Measurements from ENCODE around the gene PTPN1. TPM values are rescaled to one million over a fixed set of nuclear protein-coding genes. Genes with fewer than 3 reads are reported as not detected.
A peak's percentile ranks its signal among the peaks of the same experiment; 100 is the strongest.

PTPN1 gene
- total RNA-seq, 1 experiment from 2014 or later = 30.8 TPM

DNA sequence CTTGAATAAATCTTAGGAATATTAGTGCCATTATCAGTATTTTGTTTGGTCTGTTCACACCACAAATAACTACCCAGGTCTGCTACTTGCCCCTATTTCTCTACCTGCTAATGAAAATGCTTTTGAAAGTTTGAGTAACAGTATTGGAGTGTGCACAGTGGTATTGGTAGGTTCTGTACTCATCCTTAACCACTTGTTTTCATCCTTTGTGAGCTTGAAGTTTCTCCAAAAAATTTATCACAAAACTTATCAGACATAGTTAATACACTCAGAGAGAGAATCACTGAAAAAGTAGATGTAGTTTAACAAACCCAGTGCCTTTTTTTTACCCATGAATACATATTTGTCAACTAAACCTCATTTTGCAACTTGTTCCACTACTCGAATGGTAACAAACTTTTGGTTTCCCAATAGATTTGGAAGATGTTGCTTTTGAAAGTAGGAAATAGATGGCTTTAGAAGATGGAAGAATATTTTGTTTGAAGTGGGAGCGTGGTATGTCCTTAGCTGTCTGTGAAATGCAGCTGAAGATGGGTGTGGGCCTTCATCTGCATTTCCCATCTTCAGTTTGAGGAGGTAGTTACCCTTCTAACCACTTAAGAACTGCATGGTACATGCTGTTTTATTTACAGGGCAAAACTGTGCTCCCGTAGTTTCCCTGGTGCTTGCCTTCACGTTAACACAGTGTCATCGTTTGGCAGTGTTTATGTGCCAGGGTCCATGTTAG is 9.0 kb downstream of the PTPN1 start:
- H3K14ac ChIP-seq (ENCODE audit: insufficient read depth, low read length) = no peak overlapping the region
- H3K23ac ChIP-seq (ENCODE audit: insufficient read length, low read depth, low read length) = no peak overlapping the region
- H3K56ac ChIP-seq (ENCODE audit: insufficient read length, low read depth, low read length) = no peak overlapping the region
- TF ChIP-seq, protein P1, sequence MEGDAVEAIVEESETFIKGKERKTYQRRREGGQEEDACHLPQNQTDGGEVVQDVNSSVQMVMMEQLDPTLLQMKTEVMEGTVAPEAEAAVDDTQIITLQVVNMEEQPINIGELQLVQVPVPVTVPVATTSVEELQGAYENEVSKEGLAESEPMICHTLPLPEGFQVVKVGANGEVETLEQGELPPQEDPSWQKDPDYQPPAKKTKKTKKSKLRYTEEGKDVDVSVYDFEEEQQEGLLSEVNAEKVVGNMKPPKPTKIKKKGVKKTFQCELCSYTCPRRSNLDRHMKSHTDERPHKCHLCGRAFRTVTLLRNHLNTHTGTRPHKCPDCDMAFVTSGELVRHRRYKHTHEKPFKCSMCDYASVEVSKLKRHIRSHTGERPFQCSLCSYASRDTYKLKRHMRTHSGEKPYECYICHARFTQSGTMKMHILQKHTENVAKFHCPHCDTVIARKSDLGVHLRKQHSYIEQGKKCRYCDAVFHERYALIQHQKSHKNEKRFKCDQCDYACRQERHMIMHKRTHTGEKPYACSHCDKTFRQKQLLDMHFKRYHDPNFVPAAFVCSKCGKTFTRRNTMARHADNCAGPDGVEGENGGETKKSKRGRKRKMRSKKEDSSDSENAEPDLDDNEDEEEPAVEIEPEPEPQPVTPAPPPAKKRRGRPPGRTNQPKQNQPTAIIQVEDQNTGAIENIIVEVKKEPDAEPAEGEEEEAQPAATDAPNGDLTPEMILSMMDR (conservative IDR thresholded peaks at IDR 0.05) = no peak
- H3K4ac ChIP-seq (ENCODE audit: low read depth, low read length) = no peak overlapping the region
- H3K23me2 ChIP-seq (ENCODE audit: insufficient read length, low read depth, low read length, poor library complexity, severe bottlenecking) = no peaks in the 10 kb centered on the region
- H3K9ac ChIP-seq (ENCODE audit: extremely low read depth, insufficient read length, low read length) = no peak overlapping the region
- Mint-ChIP-seq H3K36me3 (ENCODE audit: insufficient read depth in 1 of 3, low read depth in 3 of 3) (no peaks in the 10 kb centered on the region), H3K4me3 (no peak overlapping the region; a peak in 1 of 5 replicates), H3K4me1 (peaks cover 10 to 12% of the 10 kb centered on the region in 2 experiments), H3K27me3 (ENCODE audit: low read depth) (no peaks in the 10 kb centered on the region), H3K9me3 (no peaks in the 10 kb centered on the region), H3K27ac (no peak overlapping the region; a peak in 1 of 7 replicates)
- no peaks in the 10 kb centered on the region for H3K9me3 ChIP-seq (ENCODE audit: control insufficient read depth, low read depth, low read length)
- no peak overlapping the region for H4K91ac ChIP-seq (ENCODE audit: insufficient read length, low read depth, low read length)
- H4K8ac ChIP-seq (replicated peaks; ENCODE audit: insufficient read length, low read depth, low read length) = no peak overlapping the region
- H3K4me1 ChIP-seq (ENCODE audit: insufficient read depth, low read length) = no peaks in the 10 kb centered on the region
- no peak overlapping the region for H2BK120ac ChIP-seq (ENCODE audit: low read depth, low read length, poor library complexity, severe bottlenecking)
- no peak overlapping the region for H3K18ac ChIP-seq (ENCODE audit: insufficient read length, low read depth, low read length)
- H2BK5ac ChIP-seq (ENCODE audit: insufficient read length, low read length) = peak overlapping the region; percentile 41
- no peak overlapping the region for H3K27ac ChIP-seq (ENCODE audit: insufficient read length, low read depth, low read length)
- no peaks in the 10 kb centered on the region for H4K20me1 ChIP-seq (ENCODE audit: control insufficient read depth, insufficient read depth, insufficient read length)
- H2BK12ac ChIP-seq (ENCODE audit: insufficient read length, low read depth, low read length) = no peak overlapping the region
- H3K79me1 ChIP-seq (ENCODE audit: insufficient read depth, low read depth, low read length, poor library complexity, severe bottlenecking) = peaks cover 3% of the 10 kb centered on the region
- no peak overlapping the region for H3K4me2 ChIP-seq (ENCODE audit: insufficient read depth, insufficient read length, low read length)
- H2AFZ ChIP-seq (ENCODE audit: low read length) = no peak overlapping the region
- DNase-seq = no peak
- H2AK5ac ChIP-seq (ENCODE audit: insufficient read length, low read length) = no peak overlapping the region
- peaks cover 14% of the 10 kb centered on the region; the same call in 1 of the 2 replicates for H3K79me2 ChIP-seq (ENCODE audit: insufficient read depth, low read length)
- H3T11ph ChIP-seq (ENCODE audit: low read length) = no peak overlapping the region
- H4K5ac ChIP-seq (ENCODE audit: insufficient read length, low read depth, low read length) = no peak overlapping the region
- H2BK15ac ChIP-seq (ENCODE audit: low read depth, low read length) = no peak overlapping the region
- no CpG with 5 or more reads among the region's 5 CpGs for WGBS (ENCODE audit: extremely low coverage, insufficient read length, low lambda C conversion rate)
- H2BK20ac ChIP-seq (ENCODE audit: low read depth, low read length, poor library complexity, severe bottlenecking) = no peak overlapping the region
- H3K27me3 ChIP-seq (ENCODE audit: insufficient read depth, low read length) = no peaks in the 10 kb centered on the region
